BLaER1 (cell line): ENCODE measurements around the gene TRMT1.

Experiments used
- H3K27ac ChIP-seq: shearing (Covaris generic); formaldehyde crosslinking; 2 replicates; pipeline ENCODE4 v1.8.1; 2022
- H3K27me3 ChIP-seq: shearing (Covaris generic); formaldehyde crosslinking; 2 replicates; pipeline ENCODE4 v1.8.1; 2022
- H3K36me3 ChIP-seq: shearing (Covaris generic); formaldehyde crosslinking; 2 replicates; pipeline ENCODE4 v1.8.1; 2022
- H3K4me1 ChIP-seq: shearing (Covaris generic); formaldehyde crosslinking; 2 replicates; pipeline ENCODE4 v1.8.1; 2022
- H3K4me2 ChIP-seq: shearing (Covaris generic); formaldehyde crosslinking; 2 replicates; pipeline ENCODE4 v1.8.1; 2022
- H3K4me3 ChIP-seq: shearing (Covaris generic); formaldehyde crosslinking; 2 replicates; pipeline ENCODE4 v1.8.1; 2022
- H3K9ac ChIP-seq: shearing (Covaris generic); formaldehyde crosslinking; 2 replicates; pipeline ENCODE4 v1.8.1; 2022
- H3K9me3 ChIP-seq: shearing (Covaris generic); formaldehyde crosslinking; 2 replicates; pipeline ENCODE4 v1.8.1; 2022
- H4K20me1 ChIP-seq: shearing (Covaris generic); formaldehyde crosslinking; 2 replicates; pipeline ENCODE4 v1.8.1; 2022
- Cebpa-rat ChIP-seq: shearing (Covaris generic); IDR thresholded peaks from 2 replicates; pipeline ENCODE4 v1.8.1; 2022

TRMT1 gene

DNA sequence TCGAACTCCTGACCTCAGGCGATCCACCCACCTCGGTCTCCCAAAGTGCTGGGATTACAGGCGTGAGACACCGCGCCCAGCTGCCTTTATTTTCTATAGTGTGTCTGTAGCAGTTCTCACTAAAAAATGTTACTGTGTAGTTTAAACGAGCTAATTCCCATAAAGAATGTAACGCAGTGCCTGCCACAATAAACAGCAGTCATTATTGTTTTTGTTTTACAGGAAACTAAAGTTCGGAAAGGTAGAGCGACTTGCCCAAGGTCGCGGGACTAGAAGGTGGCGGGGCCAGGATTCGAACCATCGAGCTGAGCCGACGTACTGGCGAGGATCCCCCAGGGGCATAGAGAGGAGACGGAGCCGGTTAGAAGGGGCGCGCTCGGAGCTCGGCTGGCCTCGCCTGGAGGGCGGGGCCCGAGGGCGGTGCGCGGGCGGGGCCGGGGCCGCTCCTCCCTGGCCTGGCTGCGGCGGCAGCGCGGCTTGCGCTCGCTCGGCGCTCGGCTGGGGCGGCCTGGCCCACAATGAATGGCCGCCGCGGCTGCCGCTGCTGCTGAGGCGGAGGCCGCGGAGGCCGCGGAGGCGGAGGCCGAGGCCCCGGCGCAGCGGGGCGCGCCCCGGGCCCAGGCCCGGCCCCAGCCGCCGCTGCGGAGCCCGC lies 1.4 kb upstream of the TRMT1 start, which contains the start of gene NACC1:
NACC1 (plus strand) TSS at position 493 of the 652 bp plus-strand sequence. CDS start 16,944 bp downstream, outside the sequence.
- Histone ChIP-seq H3K4me3 (peak within 1 kb of the TSS; percentile 100), H3K4me1 (peaks cover 59% of the 10 kb centered on the region), H4K20me1 (peaks cover 40% of the 10 kb centered on the region), H3K9me3 (no peaks in the 10 kb centered on the region), H3K4me2 (peak within 1 kb of the TSS; percentile 92), H3K27ac (peak within 1 kb of the TSS; percentile 97), H3K36me3 (peaks cover 49% of the 10 kb centered on the region), H3K27me3 (no peaks in the 10 kb centered on the region), H3K9ac (peak within 1 kb of the TSS; percentile 98)
- TF ChIP-seq Cebpa-rat: no peak

DNA sequence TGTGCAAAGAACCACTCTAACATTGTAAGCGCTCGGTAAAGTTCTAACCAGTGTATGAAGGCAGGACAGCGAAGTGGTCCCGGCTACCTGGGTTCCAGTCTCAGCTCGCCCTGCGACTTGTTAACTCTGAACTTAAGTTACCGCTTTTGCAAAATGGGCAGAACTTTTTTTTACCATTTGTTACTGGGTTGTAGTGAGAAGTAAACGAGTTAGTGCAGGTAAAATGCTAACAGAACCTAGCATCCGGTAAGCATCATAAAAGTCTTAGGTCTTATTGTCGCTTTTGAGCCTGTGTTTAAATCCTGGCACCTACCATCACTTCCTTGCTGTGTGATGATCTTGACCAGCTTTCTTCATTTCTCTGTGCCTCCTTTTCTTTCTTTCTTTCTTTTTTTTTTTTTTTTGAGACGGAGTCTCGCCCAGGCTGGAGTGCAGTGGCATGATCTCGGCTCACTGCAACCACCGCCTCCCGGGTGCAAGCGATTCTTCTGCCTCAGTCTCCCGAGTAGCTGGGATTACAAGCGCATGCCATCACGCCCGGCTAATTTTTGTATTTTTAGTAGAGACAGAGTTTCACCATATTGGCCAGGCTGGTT lies 734 bp upstream of the TRMT1 start:
- TF ChIP-seq Cebpa-rat: no peak
- peak overlapping the region; percentile 83; the same call in 1 of the 2 replicates for H3K27ac ChIP-seq
- H3K36me3 ChIP-seq: peaks cover 49% of the 10 kb centered on the region
- H3K4me1 ChIP-seq: peaks cover 59% of the 10 kb centered on the region
- H3K9me3 ChIP-seq: no peaks in the 10 kb centered on the region
- H3K27me3 ChIP-seq: no peaks in the 10 kb centered on the region
- peak overlapping the region; percentile 91; the same call in 1 of the 2 replicates for H3K9ac ChIP-seq
- H4K20me1 ChIP-seq: peaks cover 34% of the 10 kb centered on the region
- peak overlapping the region; percentile 100 for H3K4me3 ChIP-seq
- peak overlapping the region; percentile 68 for H3K4me2 ChIP-seq

DNA sequence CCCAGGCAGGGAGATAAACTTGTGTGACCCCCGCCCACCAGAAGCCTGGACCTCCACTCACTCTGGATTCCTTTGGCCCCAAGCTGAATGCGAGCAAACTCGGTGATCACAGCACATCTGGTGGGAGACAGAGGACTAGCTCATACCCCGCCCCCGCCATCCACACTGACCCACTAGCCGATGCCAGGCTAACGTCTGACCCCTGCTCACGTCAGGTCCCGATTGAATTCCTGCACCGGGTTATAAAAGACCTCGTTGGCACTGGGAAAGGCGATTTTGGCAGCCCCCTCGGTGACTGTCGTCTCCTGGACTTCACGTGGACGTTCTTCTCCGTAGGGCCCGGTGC lies 631 bp downstream of the TRMT1 start:
- Histone ChIP-seq H4K20me1 (peaks cover 20% of the 10 kb centered on the region), H3K4me2 (peak overlapping the region; percentile 96), H3K4me3 (peak overlapping the region; percentile 100), H3K9me3 (no peaks in the 10 kb centered on the region), H3K4me1 (peaks cover 48% of the 10 kb centered on the region), H3K27me3 (no peaks in the 10 kb centered on the region), H3K27ac (peak overlapping the region; percentile 83), H3K36me3 (peaks cover 46% of the 10 kb centered on the region), H3K9ac (peak overlapping the region; percentile 91)
- no peak for TF ChIP-seq Cebpa-rat

DNA sequence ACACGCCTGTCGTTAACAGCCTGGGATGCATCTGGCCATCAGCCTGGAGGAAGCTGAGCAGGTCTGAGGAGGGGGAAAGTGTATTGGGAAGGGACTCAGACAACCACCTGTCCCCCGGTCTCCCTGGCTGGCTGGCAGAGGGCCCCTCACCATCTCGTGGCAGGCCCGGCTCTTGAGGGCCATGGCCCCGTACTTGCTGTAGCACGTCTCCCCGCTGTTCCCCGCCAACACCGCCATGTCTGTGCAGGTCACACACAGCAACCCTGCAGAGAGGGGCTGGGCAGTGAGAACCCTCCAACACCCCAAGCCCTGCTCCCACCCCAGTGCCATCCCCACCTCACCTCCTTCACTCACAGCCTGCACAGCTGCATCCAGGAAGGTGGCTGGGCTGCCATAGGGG lies 4.0 kb downstream of the TRMT1 start:
- H3K27me3 ChIP-seq: no peaks in the 10 kb centered on the region
- H3K36me3 ChIP-seq: peaks cover 73% of the 10 kb centered on the region

DNA sequence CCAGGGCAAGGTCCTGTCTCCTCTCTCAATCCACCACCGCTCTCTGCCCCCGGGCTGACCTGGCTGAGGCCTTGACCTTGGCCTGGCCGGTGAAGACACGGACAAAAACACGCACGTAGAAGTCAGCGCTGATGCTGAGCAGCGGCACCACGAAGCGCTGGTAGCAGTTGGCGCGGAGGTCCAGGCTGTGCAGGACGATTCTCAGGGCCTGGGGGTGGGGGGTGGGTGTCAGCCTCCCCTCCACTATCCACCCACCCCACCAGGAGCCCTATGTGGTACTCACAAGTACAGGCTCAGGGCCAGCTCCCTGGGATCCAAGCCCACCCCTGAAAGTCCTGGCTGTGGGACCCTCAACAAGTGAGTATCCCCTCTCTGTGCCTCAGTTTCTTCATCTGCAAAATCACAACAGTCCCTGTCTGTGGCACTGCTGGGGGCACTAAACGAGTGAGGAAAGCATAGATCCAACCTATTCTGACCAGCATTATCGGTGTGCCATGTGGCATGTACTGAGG lies 6.4 kb downstream of the TRMT1 start:
- H3K27ac ChIP-seq: no peak overlapping the region
- peaks cover 30% of the 10 kb centered on the region for H3K4me1 ChIP-seq
- H4K20me1 ChIP-seq: no peaks in the 10 kb centered on the region
- no peak overlapping the region for H3K9ac ChIP-seq
- H3K36me3 ChIP-seq: peaks cover 76% of the 10 kb centered on the region
- no peaks in the 10 kb centered on the region for H3K27me3 ChIP-seq
- H3K4me3 ChIP-seq: no peak overlapping the region
- TF ChIP-seq Cebpa-rat: no peak
- H3K4me2 ChIP-seq: no peak overlapping the region
- no peaks in the 10 kb centered on the region for H3K9me3 ChIP-seq

More for the DNA sequence above, 4.0 kb downstream of the TRMT1 start:
- H3K9ac ChIP-seq: no peak overlapping the region
- H3K4me3 ChIP-seq: no peak overlapping the region
- H3K9me3 ChIP-seq: no peaks in the 10 kb centered on the region
- H4K20me1 ChIP-seq: no peaks in the 10 kb centered on the region; the same call in 1 of the 2 replicates
- no peak for TF ChIP-seq Cebpa-rat
- H3K4me1 ChIP-seq: peaks cover 27% of the 10 kb centered on the region
- no peak overlapping the region for H3K27ac ChIP-seq
- no peak overlapping the region for H3K4me2 ChIP-seq

DNA sequence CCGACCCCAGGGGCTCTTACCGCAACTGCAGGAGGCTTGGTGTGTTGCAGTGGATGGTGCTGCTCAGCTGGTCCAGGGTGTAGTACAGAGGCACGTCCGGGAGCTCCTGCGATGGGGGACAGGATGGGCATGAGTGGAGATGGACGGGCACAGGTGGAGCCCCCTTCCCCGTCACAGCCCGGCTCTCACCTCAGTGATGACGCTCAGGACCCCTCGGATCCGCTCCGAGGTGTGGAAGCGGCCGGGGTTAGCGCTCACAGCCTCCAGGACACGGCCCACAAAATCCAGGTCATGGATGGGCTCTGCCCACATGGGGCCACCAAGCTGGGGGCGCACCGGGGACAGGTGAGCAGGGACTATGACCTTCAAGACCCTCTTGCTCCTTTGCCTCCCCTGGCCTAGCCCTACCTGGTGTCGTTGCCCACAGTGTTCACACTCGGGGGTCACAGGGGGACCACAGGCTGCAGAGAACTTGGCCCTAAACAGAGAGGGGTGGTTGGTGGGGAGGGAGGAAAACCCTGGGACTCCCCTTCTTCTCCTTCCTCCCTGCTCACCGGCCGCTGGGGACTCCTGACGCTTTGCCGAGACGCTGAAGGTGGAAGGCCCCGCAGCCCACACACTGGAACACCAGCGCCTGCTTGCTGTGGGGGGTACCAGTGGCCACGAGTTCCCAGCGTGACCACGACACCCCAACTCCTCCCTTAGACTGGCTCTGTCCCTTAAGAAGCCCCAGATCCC lies 7.0 kb downstream of the TRMT1 start:
- Histone ChIP-seq H3K27ac (no peak overlapping the region), H3K4me1 (peaks cover 29% of the 10 kb centered on the region), H3K9me3 (no peaks in the 10 kb centered on the region), H3K36me3 (peaks cover 70% of the 10 kb centered on the region), H4K20me1 (no peaks in the 10 kb centered on the region), H3K27me3 (no peaks in the 10 kb centered on the region), H3K4me3 (no peak overlapping the region), H3K9ac (no peak overlapping the region), H3K4me2 (no peak overlapping the region)
- TF ChIP-seq Cebpa-rat: no peak

DNA sequence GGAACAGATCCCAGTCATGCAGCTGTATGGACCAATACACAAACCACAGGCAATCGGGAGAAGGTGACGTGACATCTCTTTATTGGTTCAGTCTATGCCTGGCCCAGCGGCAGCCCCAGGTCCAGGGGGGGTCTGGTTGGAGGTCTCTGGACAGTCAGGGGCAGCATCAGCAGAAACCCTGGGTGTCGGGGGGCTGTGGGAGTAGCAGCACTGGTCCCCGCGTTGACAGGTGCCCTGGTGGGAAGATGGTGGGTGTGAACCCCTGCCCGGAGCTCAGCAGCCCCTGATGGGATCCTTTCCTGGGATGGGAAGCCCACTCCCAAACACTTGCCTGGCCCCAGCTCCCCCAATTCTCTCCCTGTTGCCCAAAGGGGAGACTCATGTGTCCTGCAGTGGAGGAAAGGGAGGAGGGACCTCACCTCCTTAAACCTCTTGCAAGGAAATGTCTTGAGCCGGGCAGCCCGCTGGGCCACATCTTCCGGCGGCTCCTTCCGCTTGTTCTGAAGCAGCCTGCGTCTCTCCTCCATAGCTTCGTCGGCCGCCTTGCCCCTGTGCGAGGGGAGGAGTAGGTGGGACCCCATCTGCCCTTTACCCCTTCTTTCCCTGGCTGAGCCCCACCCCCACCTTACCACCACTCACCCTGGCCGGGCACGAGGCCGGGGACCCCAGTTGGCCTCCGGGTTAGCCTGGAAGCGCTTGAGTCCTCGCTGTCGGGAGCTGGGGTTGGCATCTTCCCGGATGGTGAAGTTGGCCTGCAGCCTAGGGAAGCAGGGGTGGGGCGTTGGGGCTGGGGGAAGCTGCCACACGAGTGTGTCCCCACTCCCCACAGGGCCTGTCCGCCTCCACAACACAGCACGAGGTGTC lies 11.5 kb downstream of the TRMT1 start:
- H3K4me1 ChIP-seq: peaks cover 64% of the 10 kb centered on the region
- peaks cover 34% of the 10 kb centered on the region for H3K36me3 ChIP-seq
- H4K20me1 ChIP-seq: peaks cover 21% of the 10 kb centered on the region
- peak overlapping the region; percentile 67 for H3K4me3 ChIP-seq
- no peak for TF ChIP-seq Cebpa-rat
- no peaks in the 10 kb centered on the region for H3K27me3 ChIP-seq
- H3K9ac ChIP-seq: peak overlapping the region; percentile 87
- peak overlapping the region; percentile 98 for H3K27ac ChIP-seq
- peak overlapping the region; percentile 99 for H3K4me2 ChIP-seq
- no peaks in the 10 kb centered on the region for H3K9me3 ChIP-seq

DNA sequence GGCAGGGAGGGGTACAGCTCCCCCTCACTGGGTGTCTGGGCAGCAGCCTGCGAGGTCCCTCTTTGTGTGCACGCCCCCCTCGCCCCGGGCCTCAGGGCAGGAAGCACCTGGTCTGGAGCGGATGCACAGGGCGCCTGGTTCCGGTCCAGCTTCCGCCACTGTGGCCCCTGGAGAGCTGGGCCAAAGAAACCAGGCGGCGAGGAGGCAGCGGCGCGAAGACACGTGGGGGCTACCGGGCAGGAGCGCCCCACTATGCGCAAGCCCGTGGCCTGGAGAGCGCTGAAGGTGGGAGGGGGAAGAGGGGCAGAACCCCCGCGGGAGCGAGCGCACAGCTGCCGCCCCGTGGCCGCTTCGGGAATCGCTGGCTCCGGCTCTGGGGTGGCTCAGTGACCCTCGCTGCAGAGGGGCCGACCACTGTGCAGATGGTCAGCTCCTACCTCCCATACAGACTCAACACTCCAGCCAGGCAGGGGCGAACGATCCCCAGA lies 12.1 kb downstream of the TRMT1 start:
- Histone ChIP-seq H4K20me1 (peaks cover 28% of the 10 kb centered on the region), H3K27ac (peak overlapping the region; percentile 98), H3K27me3 (no peaks in the 10 kb centered on the region), H3K4me1 (peaks cover 70% of the 10 kb centered on the region), H3K9me3 (no peaks in the 10 kb centered on the region), H3K9ac (peak overlapping the region; percentile 96), H3K4me2 (peak overlapping the region; percentile 99), H3K4me3 (peak overlapping the region; percentile 89), H3K36me3 (peaks cover 32% of the 10 kb centered on the region)
- TF ChIP-seq Cebpa-rat: no peak
